Right renal pelvis (tissue), 4 donors: ENCODE results near the gene TGFBR3. TPM values are rescaled to one million over a fixed set of nuclear protein-coding genes. Genes with fewer than 3 reads are reported as not detected.

Experiments
- DNase-seq, 4 donors: peaks; one replicate each; pipeline ENCODE4 v3.0.0-alpha.2; 2013; ENCODE audit warnings: low read depth in 4 of 4, low spot score in 3 of 4, missing footprints in 1 of 4
- polyA plus RNA-seq, 4 donors: library from polyadenylated mRNA; unstranded; fragments of 120-200 nt; gene quantifications; one replicate each; pipeline ENCODE4 v1.2.1, GENCODE V29; 2013; ENCODE audit not compliant: insufficient read length in 4 of 4

The TGFBR3 gene
- polyA plus RNA-seq, 4 donors: 115 to 154 (median 136) TPM

DNA sequence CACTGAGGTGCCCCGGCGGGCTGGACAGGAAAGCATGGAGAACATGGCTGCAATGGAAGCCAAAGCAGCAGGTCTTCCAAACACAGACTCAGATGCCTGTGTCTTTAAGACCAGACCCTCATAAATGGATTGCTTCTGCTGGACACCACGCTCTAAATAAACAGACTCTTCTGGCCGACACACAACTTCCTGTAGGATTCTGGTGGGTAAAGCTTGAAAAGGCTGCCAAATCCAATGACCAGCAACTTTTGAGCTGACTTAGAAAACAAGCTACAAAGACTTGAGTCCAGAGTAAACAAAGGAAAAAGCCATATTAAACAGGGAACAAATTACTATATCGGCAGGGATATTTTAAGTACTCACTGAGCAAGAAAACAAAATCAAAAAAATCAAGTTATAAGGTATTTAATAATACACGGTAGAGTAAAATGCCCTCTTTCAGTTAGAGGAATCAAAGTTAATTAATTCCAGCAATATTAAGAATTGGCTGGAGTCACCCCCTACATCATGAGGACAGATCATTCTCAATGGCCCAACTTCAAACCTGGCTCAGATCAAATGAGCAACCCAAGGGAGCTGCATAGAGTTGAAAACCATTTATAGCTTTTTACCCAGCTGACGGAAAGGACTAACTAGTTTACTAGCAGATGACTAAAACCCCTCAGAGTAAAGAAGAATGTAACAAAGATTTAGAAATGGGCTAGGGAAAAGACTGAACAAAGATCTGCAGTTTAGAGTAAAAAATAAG lies 102.4 kb downstream of the TGFBR3 start:
- DNase-seq: no peak

DNA sequence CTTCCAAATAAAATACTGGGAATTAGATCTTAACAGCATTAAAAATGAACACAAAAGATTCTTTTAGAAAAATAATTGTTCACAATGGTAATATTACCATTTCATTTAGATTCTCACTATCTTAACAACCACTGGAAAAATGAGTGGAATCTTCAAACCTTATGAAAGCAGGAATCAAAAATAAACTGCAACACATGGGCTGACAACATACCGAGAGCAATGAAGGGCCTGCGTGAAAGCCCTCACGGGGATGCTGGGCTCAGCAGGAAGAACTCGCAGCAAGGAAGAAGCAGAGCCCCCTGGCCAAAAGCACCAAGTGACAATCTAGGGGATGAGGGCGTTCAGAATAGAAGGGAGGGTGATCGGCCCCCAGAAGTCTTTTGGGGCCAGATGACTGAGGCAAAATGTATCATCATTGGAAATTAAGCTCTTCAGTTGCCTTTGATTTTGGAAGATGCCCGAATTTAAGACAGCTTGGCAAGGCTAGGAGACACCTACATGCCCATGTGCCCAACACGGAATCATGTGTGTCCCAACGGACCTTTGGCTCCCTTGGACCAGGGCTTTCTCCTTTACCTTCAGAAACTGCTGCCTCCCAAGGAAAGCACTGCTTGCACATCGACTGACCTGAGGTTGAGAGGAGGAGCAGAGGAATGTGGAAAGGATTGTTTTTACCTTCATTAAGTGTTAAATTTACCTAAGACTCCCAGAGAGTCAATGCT lies 103.9 kb downstream of the TGFBR3 start:
- DNase-seq: no peak

GRCh38 chr1:91781371-91781825 lies 104.6 kb downstream of the TGFBR3 start:
- no peak for DNase-seq

GRCh38 chr1:91779548-91780021 lies 106.4 kb downstream of the TGFBR3 start:
- no peak for DNase-seq

DNA sequence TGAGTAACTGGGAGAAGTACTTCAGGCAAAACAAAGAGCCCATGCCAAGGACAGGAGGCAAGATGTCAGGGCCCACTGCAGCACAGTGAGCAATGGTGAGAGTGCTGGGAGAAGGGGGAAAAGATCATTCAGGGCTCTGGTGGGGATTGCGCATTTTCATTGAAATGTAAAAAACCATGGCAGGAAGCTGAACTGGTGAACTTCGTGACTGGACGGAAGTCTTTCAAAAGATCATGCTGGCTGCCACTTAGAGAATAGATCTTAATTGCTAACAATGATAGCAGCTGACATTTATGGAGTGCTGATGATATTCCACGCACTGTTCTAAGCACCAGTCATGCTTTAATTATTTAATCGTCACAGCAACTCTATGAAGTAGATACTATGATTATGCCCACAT lies 107.0 kb downstream of the TGFBR3 start:
- DNase-seq: no peak

GRCh38 chr1:91777630-91778300 lies 108.2 kb downstream of the TGFBR3 start:
- no peak for DNase-seq

GRCh38 chr1:91777196-91777595 lies 108.8 kb downstream of the TGFBR3 start:
- DNase-seq: no peak

- no peak for DNase-seq
These were observed 109.7 kb downstream of the TGFBR3 start for GRCh38 chr1:91776068-91776794.

- no peak for DNase-seq
These were observed 110.7 kb downstream of the TGFBR3 start for GRCh38 chr1:91775227-91775626.

GRCh38 chr1:91774520-91775203 lies 111.3 kb downstream of the TGFBR3 start:
- DNase-seq: no peak

GRCh38 chr1:91771717-91772116 lies 114.2 kb downstream of the TGFBR3 start:
- no peak for DNase-seq

GRCh38 chr1:91770667-91771268 lies 115.2 kb downstream of the TGFBR3 start:
- no peak for DNase-seq

DNA sequence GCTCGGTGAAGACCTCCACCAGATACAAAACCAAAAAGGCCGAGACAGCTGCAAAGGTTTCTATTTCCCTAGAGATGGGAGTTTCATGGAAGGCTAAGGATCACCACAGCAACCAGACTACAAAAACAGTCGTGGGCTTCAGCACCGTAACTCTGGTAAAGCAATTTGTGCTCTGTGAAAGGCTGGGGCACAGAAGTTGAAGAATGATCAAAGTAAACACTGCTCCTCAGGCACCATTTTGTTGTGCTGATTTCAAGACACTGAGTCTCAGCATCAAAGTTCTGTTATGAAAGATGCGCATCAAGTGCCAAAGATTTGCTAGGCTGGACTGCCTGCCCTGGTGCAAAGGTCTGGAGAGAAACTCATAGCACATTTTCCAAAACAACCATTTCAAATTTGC lies 116.2 kb downstream of the TGFBR3 start:
- no peak for DNase-seq

DNA sequence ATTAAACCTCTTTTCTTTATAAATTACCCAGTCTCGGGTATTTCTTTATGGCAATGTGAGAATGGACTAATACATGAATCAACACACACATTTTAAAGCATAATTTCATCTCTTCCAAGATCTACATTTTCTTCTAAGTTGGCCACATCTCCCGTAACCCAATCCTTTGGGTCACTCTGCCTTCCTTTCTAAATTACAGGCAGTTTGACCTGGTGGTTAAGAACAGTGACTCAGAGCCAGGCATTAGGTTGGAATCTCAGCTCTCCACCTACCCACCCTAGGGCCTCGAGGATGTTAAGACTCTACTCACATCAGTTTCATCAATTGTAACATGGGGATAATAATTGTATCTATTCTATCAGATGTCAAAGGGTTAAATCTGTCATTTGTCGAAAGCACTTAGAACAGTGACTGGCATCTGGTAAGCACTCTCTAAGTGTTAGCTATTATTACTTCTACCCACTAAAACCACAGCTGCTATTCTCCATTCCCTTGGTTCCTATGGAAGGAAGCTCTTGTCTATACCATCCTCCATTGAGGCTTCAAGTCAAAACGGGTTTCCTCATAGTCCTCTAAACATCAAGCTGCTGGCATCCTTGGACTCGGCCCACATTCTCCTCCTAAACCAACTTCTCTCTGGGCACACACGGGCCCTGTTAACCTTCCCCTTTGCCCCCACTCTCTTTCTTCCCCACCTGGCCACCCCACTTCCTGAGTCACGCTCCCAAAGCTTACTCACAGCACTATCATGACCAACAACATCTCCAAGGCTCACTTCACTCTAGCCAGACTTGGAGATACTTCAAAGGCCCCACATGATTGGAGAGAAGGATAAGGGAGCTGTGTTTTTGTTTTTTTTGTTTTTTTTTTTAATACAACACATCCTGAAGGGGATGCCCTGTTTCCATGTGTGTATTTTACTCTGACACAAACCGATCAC lies 116.9 kb downstream of the TGFBR3 start:
- DNase-seq: no peak

DNA sequence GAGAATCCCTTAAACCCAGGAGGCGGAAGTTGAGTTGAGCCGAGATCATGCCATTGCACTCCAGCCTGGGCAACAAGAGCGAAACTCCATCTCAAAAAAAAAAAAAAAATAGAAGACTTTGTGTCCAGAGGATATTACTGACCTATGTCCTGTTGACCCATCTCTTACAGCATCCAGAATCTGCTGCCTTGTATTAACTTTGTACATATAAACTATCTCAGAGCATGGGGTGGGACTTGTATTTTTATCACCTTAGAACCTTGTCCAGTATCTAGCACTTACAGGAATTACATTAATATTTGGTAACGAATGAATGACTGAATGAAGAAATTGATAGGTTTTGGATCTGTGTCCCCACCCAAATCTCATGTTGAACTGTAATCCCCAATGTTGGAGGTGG lies 117.8 kb downstream of the TGFBR3 start:
- no peak for DNase-seq

DNA sequence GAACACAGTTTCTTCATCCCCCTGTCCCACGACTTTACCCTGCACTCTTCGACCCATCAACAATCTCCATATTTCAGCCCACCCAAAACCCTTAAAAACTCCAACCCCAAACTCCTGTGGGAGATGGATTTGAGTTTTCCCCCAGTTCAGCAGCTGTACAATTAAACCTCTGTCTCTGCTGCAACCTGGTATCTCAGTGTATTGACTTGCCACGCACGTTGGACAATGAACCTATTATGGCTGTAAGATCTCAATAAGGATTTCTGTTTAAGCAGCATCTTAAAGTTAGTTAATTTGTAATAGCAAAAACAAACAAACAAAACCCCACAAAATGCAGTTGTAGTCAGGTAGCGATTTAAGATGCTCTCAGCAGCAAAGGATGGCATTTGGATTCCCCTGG lies 119.1 kb downstream of the TGFBR3 start:
- DNase-seq: no peak

DNA sequence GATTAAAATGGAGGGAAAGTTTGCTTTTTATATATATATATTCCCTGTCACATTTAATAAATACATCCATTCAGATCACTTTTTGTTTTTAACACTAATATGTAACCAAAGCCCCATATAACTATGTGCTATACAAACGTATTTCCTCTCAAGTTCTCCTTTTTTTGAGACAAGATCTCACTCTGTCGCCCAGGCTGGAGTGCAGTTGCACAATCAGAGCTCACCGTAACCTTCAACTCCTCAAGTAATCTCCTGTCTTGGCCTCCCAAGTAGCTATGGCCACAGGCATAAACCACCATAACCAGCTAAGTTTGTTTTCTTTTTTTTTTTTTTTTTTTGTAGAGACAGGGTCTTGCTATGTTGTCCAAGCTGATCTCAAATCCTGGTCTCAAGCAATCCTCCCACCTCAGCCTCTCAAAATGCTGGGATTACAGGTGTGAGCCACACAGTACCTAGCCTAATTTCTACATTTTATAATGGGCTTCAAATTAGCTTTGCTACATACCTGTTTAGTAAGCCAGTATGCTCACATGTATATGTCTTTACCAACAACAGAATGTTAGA lies 120.0 kb downstream of the TGFBR3 start:
- no peak for DNase-seq

DNA sequence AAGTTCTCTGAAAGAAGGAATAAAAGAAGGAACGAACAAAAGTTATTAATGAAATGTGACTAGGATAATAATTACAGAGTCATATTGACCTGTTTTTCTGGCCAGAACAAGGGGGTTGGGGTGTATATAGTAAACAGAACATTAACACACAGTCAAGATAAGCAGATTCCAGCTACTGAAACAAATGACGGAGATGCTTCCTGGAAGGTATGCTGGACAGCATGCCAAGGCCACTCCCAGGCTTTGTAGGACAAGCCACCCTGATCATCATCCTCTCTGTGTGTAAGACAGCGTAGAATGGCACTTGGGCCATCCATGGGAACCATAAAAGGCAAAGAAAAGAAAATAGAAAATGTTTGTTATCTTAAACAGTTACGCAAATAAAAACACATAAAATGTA lies 120.7 kb downstream of the TGFBR3 start:
- DNase-seq: no peak
